Thyroid gland (tissue), 4 donors: Measurements from ENCODE around the gene CLDN11. TPM values are rescaled to one million over a fixed set of nuclear protein-coding genes. Genes with fewer than 3 reads are reported as not detected.

ENCODE experiments used
- DNase-seq, 2 donors: peaks; one replicate each; pipeline ENCODE4 v3.0.0-alpha.2; 2019
- H3K27ac ChIP-seq, 3 donors: fragments of 200-600 bp; sonication (generic); 1 replicate in 2 of 3; 2 replicates in 1 of 3; pipeline ENCODE4 v1.5.1; 2016 to 2019; ENCODE audit warnings: mild to moderate bottlenecking in 1 of 3, moderate library complexity in 1 of 3
- H3K27me3 ChIP-seq: fragments of 200-600 bp; sonication (generic); one replicate; pipeline ENCODE4 v1.5.1; 2019
- H3K36me3 ChIP-seq, 2 donors: fragments of 200-600 bp; sonication (generic); one replicate each; pipeline ENCODE4 v1.5.1; 2016 to 2019
- H3K4me1 ChIP-seq, 2 donors: fragments of 200-600 bp; sonication (generic); one replicate each; pipeline ENCODE4 v1.5.1; 2017 to 2019
- H3K4me3 ChIP-seq, 3 donors: fragments of 200-600 bp; sonication (generic); replicated peaks in 1 of 3; 1 replicate in 2 of 3; 2 replicates in 1 of 3; pipeline ENCODE4 v1.5.1; 2016; ENCODE audit warnings: mild to moderate bottlenecking in 1 of 3
- H3K9me3 ChIP-seq: fragments of 200-600 bp; sonication (generic); one replicate; pipeline ENCODE4 v1.5.1; 2017
- CTCF ChIP-seq, 6 experiments: fragments of 200-600 bp in 3 of 6; fragments of 450-650 bp in 3 of 6; sonication (generic) in 3 of 6; IDR thresholded peaks; one replicate each; pipeline ENCODE4 v1.5.1; 2016 to 2019; ENCODE audit warnings: antibody characterized with exemption in 6 of 6, mild to moderate bottlenecking in 2 of 6, inconsistent platforms in 1 of 6, moderate library complexity in 1 of 6
- POLR2A ChIP-seq, 2 donors: fragments of 450-650 bp; IDR thresholded peaks; one replicate each; pipeline ENCODE4 v1.6.1; 2017; ENCODE audit warnings: antibody characterized with exemption in 2 of 2, mild to moderate bottlenecking in 2 of 2, moderate library complexity in 1 of 2
- WGBS, 2 donors: methylation state at CpG; one replicate each; pipeline ENCODE4 v1.1.5; 2017; 5-methylcytosine and 5-hydroxymethylcytosine counted together
- intact Hi-C: fragments of 100-400 bp; cut with DNase I; formaldehyde crosslinking; loops from one replicate; pipeline ENCODE4 v1.15.1; 2023
- total RNA-seq, 4 donors: library from RNA; depleted of rRNA; stranded (reverse); fragments of >200 nt; gene quantifications; one replicate each; pipeline ENCODE4 v1.2.3, GENCODE V29; 2016

Gene CLDN11
- total RNA-seq, 4 donors from 2014 or later = 3.2 to 6.6 (median 4.6) TPM

DNA sequence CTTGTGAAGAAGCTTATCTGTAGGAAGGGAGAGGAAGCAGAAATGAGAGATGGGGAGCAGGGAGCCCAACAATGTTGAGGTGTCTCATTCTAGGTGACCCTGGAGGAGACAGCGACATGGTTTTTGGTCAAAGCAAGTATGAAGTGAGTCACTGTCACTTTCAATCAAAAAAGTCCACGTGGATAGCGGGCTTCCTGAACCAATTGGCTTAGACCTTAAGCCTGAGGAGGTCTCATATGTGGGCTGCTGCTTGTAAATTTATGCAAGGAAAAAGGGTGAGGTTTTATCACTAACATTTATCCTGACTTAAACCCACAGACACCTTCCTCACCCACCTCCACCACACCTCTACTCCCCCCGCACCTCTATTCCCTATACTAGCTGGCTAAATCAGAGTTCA, 22.7 kb downstream of the CLDN11 start:
- Histone ChIP-seq H3K27ac (no peak overlapping the region), H3K4me3 (no peak overlapping the region), H3K36me3 (no peaks in the 10 kb centered on the region), H3K4me1 (no peaks in the 10 kb centered on the region), H3K9me3 (no peaks in the 10 kb centered on the region), H3K27me3 (no peaks in the 10 kb centered on the region)
- TF ChIP-seq CTCF (IDR thresholded peaks at IDR 0.05) (no peak), POLR2A (IDR thresholded peaks at IDR 0.05) (no peak)
- WGBS, 2 donors = 94 to 95% methylated on average over 4 of the region's 4 CpGs
- no peak for DNase-seq
- intact Hi-C loops = no loop called here

GRCh38 chr3:170442947-170443346, 24.3 kb downstream of the CLDN11 start:
- no peaks in the 10 kb centered on the region for H3K4me1 ChIP-seq
- DNase-seq = no peak
- TF ChIP-seq CTCF (IDR thresholded peaks at IDR 0.05) (no peak), POLR2A (IDR thresholded peaks at IDR 0.05) (no peak)
- H3K4me3 ChIP-seq = no peak overlapping the region
- intact Hi-C loops = no loop called here
- H3K9me3 ChIP-seq = no peaks in the 10 kb centered on the region
- no peak overlapping the region for H3K27ac ChIP-seq
- no peaks in the 10 kb centered on the region for H3K27me3 ChIP-seq
- no peaks in the 10 kb centered on the region for H3K36me3 ChIP-seq

DNA sequence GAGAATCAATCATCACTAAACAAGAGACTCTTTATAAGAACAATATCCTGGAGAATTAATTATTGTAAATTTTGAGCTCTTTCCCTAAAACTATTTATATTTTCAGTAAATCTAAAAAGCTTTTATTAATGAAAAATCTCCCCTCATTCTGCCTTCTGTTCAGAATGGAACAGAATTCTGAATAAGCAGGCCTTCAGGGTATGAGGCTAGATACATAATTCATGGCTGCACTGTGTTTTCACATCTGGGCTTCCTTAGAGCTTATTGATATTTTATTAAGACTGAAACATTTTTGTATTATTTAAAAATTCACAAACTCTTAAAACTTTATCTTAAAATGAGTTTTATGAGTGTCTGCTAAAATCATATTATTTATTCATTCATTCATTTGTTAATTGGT, 24.8 kb downstream of the CLDN11 start:
- no peak for DNase-seq
- intact Hi-C loops = no loop called here
- Histone ChIP-seq H3K9me3 (no peaks in the 10 kb centered on the region), H3K36me3 (no peaks in the 10 kb centered on the region), H3K27me3 (no peaks in the 10 kb centered on the region), H3K4me1 (no peaks in the 10 kb centered on the region), H3K27ac (no peak overlapping the region), H3K4me3 (no peak overlapping the region)
- TF ChIP-seq CTCF (IDR thresholded peaks at IDR 0.05) = no peak
- no peak for TF ChIP-seq POLR2A (IDR thresholded peaks at IDR 0.05)

- no peaks in the 10 kb centered on the region for H3K36me3 ChIP-seq
- TF ChIP-seq POLR2A (IDR thresholded peaks at IDR 0.05) (no peak), CTCF (IDR thresholded peaks at IDR 0.05) (no peak)
- H3K27ac ChIP-seq = no peak overlapping the region
- intact Hi-C loops = no loop called here
- no peak overlapping the region for H3K4me3 ChIP-seq
- H3K9me3 ChIP-seq = no peaks in the 10 kb centered on the region
- no peaks in the 10 kb centered on the region for H3K4me1 ChIP-seq
- DNase-seq = no peak
- 87 to 88% methylated on average over 3 of the region's 3 CpGs for WGBS, 2 donors
- H3K27me3 ChIP-seq = no peaks in the 10 kb centered on the region
Measured at GRCh38 chr3:170448584-170448983, 29.9 kb downstream of the CLDN11 start.

DNA sequence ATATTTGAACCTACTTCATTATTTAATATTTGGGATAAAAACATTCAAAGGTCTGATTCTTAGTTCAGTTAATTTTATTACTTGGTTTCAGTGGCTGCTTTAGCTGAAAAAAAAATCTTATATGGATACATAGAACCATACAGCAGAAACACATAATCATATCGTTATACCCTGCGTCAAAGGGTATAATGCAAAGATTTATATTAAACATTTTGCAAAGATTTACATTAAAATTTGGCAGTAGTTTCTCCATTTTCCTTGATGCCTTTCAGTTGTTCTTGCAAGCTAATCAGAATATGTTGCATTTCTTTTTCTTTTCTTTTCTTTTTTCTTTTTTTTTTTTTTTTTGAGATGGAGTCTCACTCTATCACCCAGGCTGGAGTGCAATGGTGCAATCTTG, 31.4 kb downstream of the CLDN11 start:
- 95 to 98% methylated on average over 2 of the region's 2 CpGs for whole genome bisulfite sequencing, 2 donors
- Histone ChIP-seq H3K4me3 (no peak overlapping the region), H3K36me3 (no peaks in the 10 kb centered on the region), H3K27me3 (no peaks in the 10 kb centered on the region), H3K27ac (no peak overlapping the region), H3K4me1 (no peaks in the 10 kb centered on the region), H3K9me3 (no peaks in the 10 kb centered on the region)
- TF ChIP-seq CTCF (IDR thresholded peaks at IDR 0.05) (no peak), POLR2A (IDR thresholded peaks at IDR 0.05) (no peak)
- intact Hi-C loops = no loop called here
- DNase-seq = no peak
